Activated CD4-positive, alpha-beta T cell treated with anti-CD3 and anti-CD28 coated beads, Interleukin-2, amount 10 ng/mL, durations not matched to agents 24 days and 14 days (primary cell): ENCODE measurements around the gene TRIM44. TPM values are rescaled to one million over a fixed set of nuclear protein-coding genes. Genes with fewer than 3 reads are reported as not detected.

ENCODE experiments used
- DNase-seq: peaks from one replicate; pipeline ENCODE4 v3.0.0; 2022
- H3K27ac Mint-ChIP-seq: one replicate; pipeline ENCODE4 v1.8.0; 2022; ENCODE audit warnings: mild to moderate bottlenecking, mixed read lengths
- H3K27me3 Mint-ChIP-seq: one replicate; pipeline ENCODE4 v1.8.0; 2022; ENCODE audit warnings: mixed read lengths
- H3K36me3 Mint-ChIP-seq: one replicate; pipeline ENCODE4 v1.8.0; 2022; ENCODE audit warnings: low read depth, mild to moderate bottlenecking, mixed read lengths
- H3K4me1 Mint-ChIP-seq: one replicate; pipeline ENCODE4 v1.8.0; 2021; ENCODE audit warnings: mixed read lengths
- H3K4me3 Mint-ChIP-seq: one replicate; pipeline ENCODE4 v1.8.0; 2022; ENCODE audit warnings: mild to moderate bottlenecking, moderate library complexity, mixed read lengths
- H3K9me3 Mint-ChIP-seq: one replicate; pipeline ENCODE4 v1.8.0; 2021; ENCODE audit warnings: mixed read lengths
- intact Hi-C: fragments of 100-400 bp; cut with micrococcal nuclease; formaldehyde crosslinking; loops from one replicate; pipeline ENCODE4 v1.15.1; 2023
- total RNA-seq: library from RNA; stranded (reverse); gene quantifications from 2 replicates; pipeline ENCODE4 v1.2.3, GENCODE V29; 2022

The TRIM44 gene
- 27.3 and 27.8 TPM in 2 replicates for total RNA-seq

GRCh38 chr11:35662649-35663407 lies at the start of gene TRIM44:
TSS of gene TRIM44 (plus strand) at chr11:35662775. CDS start at chr11:35663112, 337 bp downstream.
- Mint-ChIP-seq H3K36me3 (peaks cover 34% of the 10 kb centered on the region), H3K9me3 (peaks cover 21% of the 10 kb centered on the region), H3K4me3 (peak within 1 kb of the TSS; percentile 95), H3K4me1 (peaks cover 32% of the 10 kb centered on the region), H3K27ac (peak within 1 kb of the TSS; percentile 93), H3K27me3 (peaks cover 16% of the 10 kb centered on the region)
- DNase-seq, result peak; percentile 95
- intact Hi-C loops, result loop anchor here (2.0 to 5.0 kb wide), 3 partner anchors 44 to 1011 kb away; partner anchors contain the start of genes COMMD9 and FJX1

DNA sequence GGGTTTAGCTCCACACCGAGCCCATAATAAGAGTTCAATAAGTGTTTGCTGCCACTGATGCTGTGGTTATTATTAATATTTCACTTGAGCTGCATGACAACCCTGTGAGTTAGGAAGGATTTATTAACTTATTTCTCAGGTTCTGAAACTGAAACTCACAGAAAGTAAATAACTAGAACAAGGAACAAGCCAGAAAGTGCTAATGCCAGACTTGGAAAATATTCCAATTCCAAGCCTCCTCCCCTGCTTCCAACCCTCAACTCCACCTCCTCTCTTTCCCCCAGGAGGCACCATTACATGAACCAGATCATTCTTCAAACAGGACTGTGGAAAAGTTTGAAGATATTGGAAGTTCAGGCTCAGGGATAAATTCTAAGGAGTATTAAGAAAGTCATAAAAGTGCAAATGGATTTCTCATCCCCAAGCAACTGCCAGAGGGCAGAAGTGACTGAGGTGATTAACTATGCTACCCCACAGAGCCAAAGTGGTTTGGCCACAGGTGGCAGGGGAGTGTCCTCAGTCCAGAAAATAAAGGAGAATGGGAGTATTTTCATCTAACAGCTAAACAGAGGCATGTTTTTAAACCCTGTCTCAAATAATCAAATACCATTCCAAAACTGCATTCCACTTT lies 47.5 kb upstream of the TRIM44 start:
- intact Hi-C loops, result loop anchor here (5.0 kb wide), 4 partner anchors 327 to 877 kb away; partner anchors contain the start of gene LDLRAD3
- DNase-seq, result no peak
- Mint-ChIP-seq H3K27me3 (peaks cover 34% of the 10 kb centered on the region), H3K4me1 (peaks cover 8% of the 10 kb centered on the region), H3K4me3 (no peak overlapping the region), H3K9me3 (no peaks in the 10 kb centered on the region), H3K27ac (no peak overlapping the region), H3K36me3 (no peaks in the 10 kb centered on the region)

GRCh38 chr11:35615921-35616900 lies 46.4 kb upstream of the TRIM44 start:
- H3K27ac Mint-ChIP-seq, result no peak overlapping the region
- H3K27me3 Mint-ChIP-seq, result peaks cover 41% of the 10 kb centered on the region
- peaks cover under 1% of the 10 kb centered on the region for H3K36me3 Mint-ChIP-seq
- no peak overlapping the region for H3K4me3 Mint-ChIP-seq
- no peaks in the 10 kb centered on the region for H3K9me3 Mint-ChIP-seq
- peaks cover 8% of the 10 kb centered on the region for H3K4me1 Mint-ChIP-seq
- DNase-seq, result peak; percentile 70
- intact Hi-C loops, result loop anchor here (1.0 to 5.0 kb wide), 6 partner anchors 206 to 876 kb away; partner anchors contain the start of gene LDLRAD3

GRCh38 chr11:35617316-35617686 lies 45.3 kb upstream of the TRIM44 start:
- Mint-ChIP-seq H3K27ac (no peak overlapping the region), H3K4me3 (peak overlapping the region; percentile 73), H3K9me3 (no peaks in the 10 kb centered on the region), H3K27me3 (peaks cover 46% of the 10 kb centered on the region), H3K36me3 (peaks cover 1% of the 10 kb centered on the region), H3K4me1 (peaks cover 5% of the 10 kb centered on the region)
- DNase-seq, result no peak
- intact Hi-C loops, result loop anchor here (5.0 kb wide), 4 partner anchors 325 to 875 kb away; partner anchors contain the start of gene LDLRAD3

- H3K4me1 Mint-ChIP-seq, result peaks cover 5% of the 10 kb centered on the region
- peak; percentile 65 for DNase-seq
- intact Hi-C loops, result loop anchor here (2.0 to 5.0 kb wide), 5 partner anchors 45 to 874 kb away; partner anchors contain the start of genes LDLRAD3 and TRIM44
- H3K27ac Mint-ChIP-seq, result peak within 1 kb of the TSS; percentile 71
- peaks cover 52% of the 10 kb centered on the region for H3K27me3 Mint-ChIP-seq
- H3K36me3 Mint-ChIP-seq, result peaks cover 1% of the 10 kb centered on the region
- H3K9me3 Mint-ChIP-seq, result no peaks in the 10 kb centered on the region
- peak within 1 kb of the TSS; percentile 73 for H3K4me3 Mint-ChIP-seq
Observed at GRCh38 chr11:35617687-35618496, 44.7 kb upstream of the TRIM44 start, which contains the start of gene FJX1. TSS of gene FJX1 (plus strand) at chr11:35618460. CDS start at chr11:35618637, 177 bp downstream.

DNA sequence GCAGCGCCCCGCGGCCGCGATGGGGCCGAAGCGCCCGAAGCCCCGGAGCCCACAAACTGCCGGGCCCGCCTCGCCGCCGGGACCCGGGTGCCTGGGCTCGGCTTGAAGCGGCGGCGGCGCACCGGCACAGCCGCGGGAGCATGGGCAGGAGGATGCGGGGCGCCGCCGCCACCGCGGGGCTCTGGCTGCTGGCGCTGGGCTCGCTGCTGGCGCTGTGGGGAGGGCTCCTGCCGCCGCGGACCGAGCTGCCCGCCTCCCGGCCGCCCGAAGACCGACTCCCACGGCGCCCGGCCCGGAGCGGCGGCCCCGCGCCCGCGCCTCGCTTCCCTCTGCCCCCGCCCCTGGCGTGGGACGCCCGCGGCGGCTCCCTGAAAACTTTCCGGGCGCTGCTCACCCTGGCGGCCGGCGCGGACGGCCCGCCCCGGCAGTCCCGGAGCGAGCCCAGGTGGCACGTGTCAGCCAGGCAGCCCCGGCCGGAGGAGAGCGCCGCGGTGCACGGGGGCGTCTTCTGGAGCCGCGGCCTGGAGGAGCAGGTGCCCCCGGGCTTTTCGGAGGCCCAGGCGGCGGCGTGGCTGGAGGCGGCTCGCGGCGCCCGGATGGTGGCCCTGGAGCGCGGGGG lies 44.0 kb upstream of the TRIM44 start:
- intact Hi-C loops, result loop anchor here (2.0 to 5.0 kb wide), 5 partner anchors 44 to 874 kb away; partner anchors contain the start of genes LDLRAD3 and TRIM44
- H3K27me3 Mint-ChIP-seq, result peaks cover 57% of the 10 kb centered on the region
- H3K27ac Mint-ChIP-seq, result no peak overlapping the region
- H3K4me3 Mint-ChIP-seq, result no peak overlapping the region
- DNase-seq, result peak; percentile 67
- H3K9me3 Mint-ChIP-seq, result no peaks in the 10 kb centered on the region
- peaks cover 5% of the 10 kb centered on the region for H3K4me1 Mint-ChIP-seq
- H3K36me3 Mint-ChIP-seq, result peaks cover 1% of the 10 kb centered on the region

DNA sequence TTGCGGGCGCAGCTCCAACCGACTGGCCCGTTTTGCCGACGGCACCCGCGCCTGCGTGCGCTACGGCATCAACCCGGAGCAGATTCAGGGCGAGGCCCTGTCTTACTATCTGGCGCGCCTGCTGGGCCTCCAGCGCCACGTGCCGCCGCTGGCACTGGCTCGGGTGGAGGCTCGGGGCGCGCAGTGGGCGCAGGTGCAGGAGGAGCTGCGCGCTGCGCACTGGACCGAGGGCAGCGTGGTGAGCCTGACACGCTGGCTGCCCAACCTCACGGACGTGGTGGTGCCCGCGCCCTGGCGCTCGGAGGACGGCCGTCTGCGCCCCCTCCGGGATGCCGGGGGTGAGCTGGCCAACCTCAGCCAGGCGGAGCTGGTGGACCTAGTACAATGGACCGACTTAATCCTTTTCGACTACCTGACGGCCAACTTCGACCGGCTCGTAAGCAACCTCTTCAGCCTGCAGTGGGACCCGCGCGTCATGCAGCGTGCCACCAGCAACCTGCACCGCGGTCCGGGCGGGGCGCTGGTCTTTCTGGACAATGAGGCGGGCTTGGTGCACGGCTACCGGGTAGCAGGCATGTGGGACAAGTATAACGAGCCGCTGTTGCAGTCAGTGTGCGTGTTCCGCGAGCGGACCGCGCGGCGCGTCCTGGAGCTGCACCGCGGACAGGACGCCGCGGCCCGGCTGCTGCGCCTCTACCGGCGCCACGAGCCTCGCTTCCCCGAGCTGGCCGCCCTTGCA lies 43.3 kb upstream of the TRIM44 start:
- Mint-ChIP-seq H3K27me3 (peaks cover 63% of the 10 kb centered on the region), H3K4me3 (no peak overlapping the region)
- intact Hi-C loops, result loop anchor here (2.0 to 5.0 kb wide), 5 partner anchors 44 to 873 kb away; partner anchors contain the start of genes LDLRAD3 and TRIM44

GRCh38 chr11:35619855-35620640 lies 42.5 kb upstream of the TRIM44 start:
- Mint-ChIP-seq H3K4me3 (peak overlapping the region; percentile 28), H3K27me3 (peaks cover 63% of the 10 kb centered on the region), H3K36me3 (peaks cover 1% of the 10 kb centered on the region), H3K4me1 (peaks cover 5% of the 10 kb centered on the region), H3K9me3 (no peaks in the 10 kb centered on the region), H3K27ac (no peak overlapping the region)
- intact Hi-C loops, result loop anchor here (2.0 to 5.0 kb wide), 5 partner anchors 43 to 872 kb away; partner anchors contain the start of genes LDLRAD3 and TRIM44
- no peak for DNase-seq

More for the DNA sequence above, 43.3 kb upstream of the TRIM44 start:
- peaks cover 1% of the 10 kb centered on the region for H3K36me3 Mint-ChIP-seq
- peak; percentile 63 for DNase-seq
- H3K27ac Mint-ChIP-seq, result no peak overlapping the region
- H3K9me3 Mint-ChIP-seq, result no peaks in the 10 kb centered on the region
- peaks cover 5% of the 10 kb centered on the region for H3K4me1 Mint-ChIP-seq

GRCh38 chr11:35620795-35621194 lies 41.8 kb upstream of the TRIM44 start:
- Mint-ChIP-seq H3K4me3 (no peak overlapping the region), H3K9me3 (no peaks in the 10 kb centered on the region), H3K27ac (no peak overlapping the region), H3K4me1 (peaks cover 5% of the 10 kb centered on the region), H3K27me3 (peaks cover 66% of the 10 kb centered on the region), H3K36me3 (peaks cover 1% of the 10 kb centered on the region)
- intact Hi-C loops, result no loop called here
- DNase-seq, result no peak

- Mint-ChIP-seq H3K36me3 (peaks cover 1% of the 10 kb centered on the region), H3K4me1 (peaks cover 5% of the 10 kb centered on the region), H3K9me3 (no peaks in the 10 kb centered on the region), H3K27ac (no peak overlapping the region), H3K27me3 (peaks cover 70% of the 10 kb centered on the region), H3K4me3 (no peak overlapping the region)
- intact Hi-C loops, result no loop called here
- DNase-seq, result no peak
Observed at GRCh38 chr11:35621620-35622019, 41.0 kb upstream of the TRIM44 start.

- H3K4me1 Mint-ChIP-seq, result peaks cover 5% of the 10 kb centered on the region
- H3K36me3 Mint-ChIP-seq, result peaks cover 1% of the 10 kb centered on the region
- intact Hi-C loops, result no loop called here
- no peaks in the 10 kb centered on the region for H3K9me3 Mint-ChIP-seq
- DNase-seq, result no peak
- H3K4me3 Mint-ChIP-seq, result no peak overlapping the region
- H3K27me3 Mint-ChIP-seq, result peaks cover 70% of the 10 kb centered on the region
- H3K27ac Mint-ChIP-seq, result no peak overlapping the region
Observed at GRCh38 chr11:35622070-35622469, 40.5 kb upstream of the TRIM44 start.
